ENCODE results near the gene TUBA8.

DNA sequence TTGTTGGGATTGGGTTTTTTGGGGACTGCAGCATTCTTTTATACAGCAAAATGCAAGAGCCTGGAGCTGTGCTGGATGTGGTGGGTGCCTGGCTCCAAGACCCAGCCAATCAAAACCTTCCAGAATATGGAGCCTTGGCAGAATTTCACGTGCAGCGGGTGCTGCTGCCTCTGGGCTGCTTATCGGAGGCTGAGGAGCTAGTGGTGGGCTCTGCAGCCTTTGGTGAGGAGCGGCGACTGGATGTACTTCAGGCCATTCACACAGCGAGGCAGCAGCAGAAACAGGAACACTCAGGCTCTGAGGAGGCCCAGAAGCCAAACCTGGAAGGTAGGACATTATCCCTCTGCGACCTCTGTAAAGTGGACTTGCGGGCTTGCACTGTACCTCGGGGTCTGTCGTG, 27.2 kb upstream of the TUBA8 start:
- TF ChIP-seq, protein P1, sequence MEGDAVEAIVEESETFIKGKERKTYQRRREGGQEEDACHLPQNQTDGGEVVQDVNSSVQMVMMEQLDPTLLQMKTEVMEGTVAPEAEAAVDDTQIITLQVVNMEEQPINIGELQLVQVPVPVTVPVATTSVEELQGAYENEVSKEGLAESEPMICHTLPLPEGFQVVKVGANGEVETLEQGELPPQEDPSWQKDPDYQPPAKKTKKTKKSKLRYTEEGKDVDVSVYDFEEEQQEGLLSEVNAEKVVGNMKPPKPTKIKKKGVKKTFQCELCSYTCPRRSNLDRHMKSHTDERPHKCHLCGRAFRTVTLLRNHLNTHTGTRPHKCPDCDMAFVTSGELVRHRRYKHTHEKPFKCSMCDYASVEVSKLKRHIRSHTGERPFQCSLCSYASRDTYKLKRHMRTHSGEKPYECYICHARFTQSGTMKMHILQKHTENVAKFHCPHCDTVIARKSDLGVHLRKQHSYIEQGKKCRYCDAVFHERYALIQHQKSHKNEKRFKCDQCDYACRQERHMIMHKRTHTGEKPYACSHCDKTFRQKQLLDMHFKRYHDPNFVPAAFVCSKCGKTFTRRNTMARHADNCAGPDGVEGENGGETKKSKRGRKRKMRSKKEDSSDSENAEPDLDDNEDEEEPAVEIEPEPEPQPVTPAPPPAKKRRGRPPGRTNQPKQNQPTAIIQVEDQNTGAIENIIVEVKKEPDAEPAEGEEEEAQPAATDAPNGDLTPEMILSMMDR (IDR thresholded peaks at IDR 0.05; ENCODE audit: borderline replicate concordance, extremely low read depth, low read length, poor library complexity, severe bottlenecking): no peak
- no peak for TF ChIP-seq EZH2 (IDR thresholded peaks at IDR 0.05; ENCODE audit: borderline replicate concordance, low read depth, low read length, severe bottlenecking)

Measured in DND-41 (cell line).